Measurements from ENCODE around the gene DENND5A.

The DENND5A gene

DNA sequence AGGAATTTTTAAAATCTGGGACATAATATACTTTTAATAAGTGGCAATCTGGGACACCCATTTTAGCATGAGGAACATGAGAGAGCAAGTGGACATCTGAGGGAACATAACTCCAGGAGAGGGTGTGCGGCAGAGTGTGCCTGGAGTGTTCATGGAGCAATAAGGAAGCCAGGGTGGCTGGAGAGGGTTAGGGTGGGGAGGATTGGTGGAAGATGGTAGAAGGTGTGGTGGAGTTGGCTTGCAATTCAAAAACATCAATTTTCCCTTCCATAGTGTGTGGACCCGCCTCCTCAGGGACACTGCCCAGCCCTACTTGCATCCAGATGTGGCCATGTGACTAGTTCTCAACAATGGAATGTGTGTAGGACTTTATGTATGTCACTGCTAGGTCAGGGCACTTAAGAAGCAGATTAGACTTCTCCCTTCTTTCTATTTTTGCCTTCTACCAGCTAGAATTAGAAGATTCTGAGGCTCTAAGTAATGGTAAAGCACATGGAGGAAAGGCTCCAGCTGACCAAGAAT is 4.4 kb upstream of the DENND5A start:
- TF ChIP-seq, protein P1, sequence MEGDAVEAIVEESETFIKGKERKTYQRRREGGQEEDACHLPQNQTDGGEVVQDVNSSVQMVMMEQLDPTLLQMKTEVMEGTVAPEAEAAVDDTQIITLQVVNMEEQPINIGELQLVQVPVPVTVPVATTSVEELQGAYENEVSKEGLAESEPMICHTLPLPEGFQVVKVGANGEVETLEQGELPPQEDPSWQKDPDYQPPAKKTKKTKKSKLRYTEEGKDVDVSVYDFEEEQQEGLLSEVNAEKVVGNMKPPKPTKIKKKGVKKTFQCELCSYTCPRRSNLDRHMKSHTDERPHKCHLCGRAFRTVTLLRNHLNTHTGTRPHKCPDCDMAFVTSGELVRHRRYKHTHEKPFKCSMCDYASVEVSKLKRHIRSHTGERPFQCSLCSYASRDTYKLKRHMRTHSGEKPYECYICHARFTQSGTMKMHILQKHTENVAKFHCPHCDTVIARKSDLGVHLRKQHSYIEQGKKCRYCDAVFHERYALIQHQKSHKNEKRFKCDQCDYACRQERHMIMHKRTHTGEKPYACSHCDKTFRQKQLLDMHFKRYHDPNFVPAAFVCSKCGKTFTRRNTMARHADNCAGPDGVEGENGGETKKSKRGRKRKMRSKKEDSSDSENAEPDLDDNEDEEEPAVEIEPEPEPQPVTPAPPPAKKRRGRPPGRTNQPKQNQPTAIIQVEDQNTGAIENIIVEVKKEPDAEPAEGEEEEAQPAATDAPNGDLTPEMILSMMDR (IDR thresholded peaks at IDR 0.05) = no peak

- TF ChIP-seq, protein P1 (IDR thresholded peaks at IDR 0.05) = no peak
Measured at GRCh38 chr11:9267680-9268079, 2.5 kb upstream of the DENND5A start.

- TF ChIP-seq, protein P1 (IDR thresholded peaks at IDR 0.05) = no peak
Measured at GRCh38 chr11:9266926-9267325, 1.8 kb upstream of the DENND5A start.

DNA sequence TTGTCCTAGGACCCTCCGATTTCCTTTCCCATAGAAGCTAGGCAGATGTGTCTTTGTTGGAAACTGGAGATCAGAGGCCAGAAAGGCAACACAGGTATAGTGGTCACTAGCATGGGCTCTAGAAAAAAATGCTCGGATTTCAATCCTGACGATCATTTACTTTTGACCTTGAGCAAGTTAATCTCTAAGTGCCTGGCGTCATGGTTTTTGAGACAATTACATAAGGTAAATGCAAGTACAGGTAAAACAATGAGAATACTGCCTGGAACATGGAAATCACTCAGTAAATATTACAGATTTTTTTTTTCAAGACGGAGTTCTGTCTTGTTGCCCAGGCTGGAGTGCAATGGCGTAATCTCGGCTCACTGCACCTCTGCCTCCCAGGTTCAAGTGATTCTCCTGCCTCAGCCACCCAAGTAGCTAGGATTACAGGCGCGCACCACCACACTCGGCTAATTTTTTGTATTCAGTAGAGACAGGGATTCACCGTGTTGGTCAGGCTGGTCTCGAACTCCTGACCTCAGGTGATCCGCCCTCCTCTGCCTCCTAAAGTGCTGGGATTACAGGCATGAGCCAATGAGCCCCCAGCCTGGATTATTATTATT is 1.1 kb upstream of the DENND5A start:
- TF ChIP-seq, protein P1 (IDR thresholded peaks at IDR 0.05) = no peak

GRCh38 chr11:9264316-9265210 is 587 bp downstream of the DENND5A start:
- TF ChIP-seq, protein P1 (IDR thresholded peaks at IDR 0.05) = no peak

DNA sequence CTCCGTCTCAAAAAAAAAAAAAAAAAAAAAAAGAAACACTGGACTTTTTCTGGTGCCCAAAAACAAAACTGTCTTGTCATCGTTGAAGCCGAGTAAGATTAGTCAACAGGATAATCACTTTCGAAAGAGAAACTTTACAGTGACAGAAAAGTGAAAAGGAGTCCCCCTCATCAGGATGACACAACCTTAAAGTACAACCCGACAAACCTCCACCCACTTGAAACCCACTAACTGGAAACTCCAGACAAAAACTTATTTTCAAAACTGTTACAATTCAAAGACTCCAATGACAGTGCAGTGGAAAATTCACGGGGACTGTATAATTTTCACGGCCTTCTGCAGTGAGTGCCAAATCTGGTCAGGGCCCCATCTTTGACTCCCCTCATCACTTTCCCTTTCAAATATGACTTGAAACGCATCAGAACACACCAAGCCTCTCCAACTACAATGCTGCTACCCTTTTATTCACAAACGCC is 1.3 kb downstream of the DENND5A start:
- TF ChIP-seq, protein P1 (IDR thresholded peaks at IDR 0.05) = no peak

GRCh38 chr11:9259981-9260837 is 4.9 kb downstream of the DENND5A start:
- TF ChIP-seq, protein P1 (IDR thresholded peaks at IDR 0.05) = no peak; the same call in 1 of the 2 replicates
